Uterus (tissue), 4 donors: ENCODE data around the gene TAMALIN. TPM values are rescaled to one million over a fixed set of nuclear protein-coding genes. Genes with fewer than 3 reads are reported as not detected.

Source experiments
- DNase-seq, 2 donors: peaks; one replicate each; pipeline ENCODE4 v3.0.0-alpha.2; 2019 to 2020
- H3K27ac ChIP-seq, 2 donors: fragments of 200-600 bp; sonication (generic); 1 replicate in 1 of 2; 2 replicates in 1 of 2; pipeline ENCODE4 v1.5.1; 2016 to 2018
- H3K27me3 ChIP-seq, 2 donors: fragments of 200-600 bp; sonication (generic); one replicate each; pipeline ENCODE4 v1.5.1; 2018 to 2019; ENCODE audit warnings: control low read depth in 1 of 2
- H3K36me3 ChIP-seq, 2 donors: fragments of 200-600 bp; sonication (generic); one replicate each; pipeline ENCODE4 v1.5.1; 2019; ENCODE audit warnings: control low read depth in 1 of 2
- H3K4me1 ChIP-seq, 2 donors: fragments of 200-600 bp; sonication (generic); one replicate each; pipeline ENCODE4 v1.5.1; 2018 to 2019; ENCODE audit warnings: control low read depth in 1 of 2
- H3K4me3 ChIP-seq, 2 donors: fragments of 200-600 bp; sonication (generic); 1 replicate in 1 of 2; 2 replicates in 1 of 2; pipeline ENCODE4 v1.5.1; 2018 to 2019; ENCODE audit warnings: mild to moderate bottlenecking in 1 of 2
- H3K9me3 ChIP-seq, 2 donors: fragments of 200-600 bp; sonication (generic); one replicate each; pipeline ENCODE4 v1.5.1; 2019; ENCODE audit warnings: control low read depth in 1 of 2
- POLR2A ChIP-seq, 2 donors: fragments of 450-650 bp; IDR thresholded peaks; one replicate each; pipeline ENCODE4 v1.6.1; 2016; ENCODE audit warnings: antibody characterized with exemption in 2 of 2, mild to moderate bottlenecking in 1 of 2, moderate library complexity in 1 of 2
- intact Hi-C: fragments of 100-400 bp; cut with DNase I; formaldehyde crosslinking; loops from one replicate; pipeline ENCODE4 v1.15.1; 2023; ENCODE audit warnings: low total_unique reads
- total RNA-seq, 4 donors: library from RNA; depleted of rRNA in 3 of 4; stranded (reverse); fragments of >200 nt in 3 of 4; gene quantifications; one replicate each; pipeline versions ENCODE4 v1.1.0 to v1.2.4, GENCODE V29; 2014 to 2023
- TF ChIP-seq, protein P1 (sequence below), 4 experiments: fragments of 200-600 bp in 2 of 4; fragments of 450-650 bp in 2 of 4; sonication (generic) in 2 of 4; IDR thresholded peaks; one replicate each; pipeline ENCODE4 v1.5.1; 2016 to 2019; ENCODE audit warnings: antibody characterized with exemption in 4 of 4, mild to moderate bottlenecking in 2 of 4, moderate library complexity in 1 of 4
- donor health status: DM: yes; HTN: yes; CAD: no.

The TAMALIN gene
- total RNA-seq, 4 donors from 2014 or later = 6.4 to 153 (median 42.1) TPM

DNA sequence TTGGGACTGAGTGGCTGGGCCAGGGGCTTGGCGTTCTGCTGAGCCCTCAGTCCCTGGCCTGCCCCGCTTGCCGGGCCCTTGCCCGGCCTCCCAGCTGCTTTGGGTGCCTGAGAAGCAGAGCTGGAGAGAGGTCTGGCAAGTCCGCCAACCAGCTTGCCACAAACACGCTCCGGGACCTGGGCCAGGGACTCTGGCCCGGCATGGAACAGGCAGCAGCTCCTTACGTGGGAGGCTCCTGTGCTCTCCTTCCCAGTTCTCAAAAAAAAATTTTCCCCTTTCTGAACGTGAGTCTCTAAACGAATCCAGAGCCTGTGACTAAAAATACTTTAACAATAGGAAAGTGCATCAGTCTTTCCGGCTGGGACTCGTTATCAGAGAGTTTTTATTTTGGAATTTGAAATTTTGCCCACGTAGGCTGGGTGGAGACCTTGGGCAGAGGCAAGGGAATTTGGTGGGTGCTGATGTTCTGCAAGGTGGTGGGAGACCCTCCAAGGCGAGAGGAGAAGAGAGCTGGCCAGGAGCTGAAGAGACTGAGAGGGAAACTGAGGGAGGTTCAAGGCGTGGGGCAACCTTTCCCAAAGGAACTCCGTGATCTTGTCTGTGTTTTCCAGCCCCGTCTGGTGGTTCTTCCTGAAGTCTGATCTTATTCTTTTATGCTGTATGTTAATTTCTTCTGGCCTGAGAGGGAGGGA, 37.7 kb downstream of the TAMALIN start:
- Histone ChIP-seq H3K36me3 (no peaks in the 10 kb centered on the region), H3K27me3 (no peaks in the 10 kb centered on the region), H3K27ac (peak overlapping the region; percentile 95 to 99), H3K4me3 (peak overlapping the region; percentile 9), H3K4me1 (peaks cover 15 to 20% of the 10 kb centered on the region in 2 donors), H3K9me3 (no peaks in the 10 kb centered on the region)
- TF ChIP-seq, protein P1, sequence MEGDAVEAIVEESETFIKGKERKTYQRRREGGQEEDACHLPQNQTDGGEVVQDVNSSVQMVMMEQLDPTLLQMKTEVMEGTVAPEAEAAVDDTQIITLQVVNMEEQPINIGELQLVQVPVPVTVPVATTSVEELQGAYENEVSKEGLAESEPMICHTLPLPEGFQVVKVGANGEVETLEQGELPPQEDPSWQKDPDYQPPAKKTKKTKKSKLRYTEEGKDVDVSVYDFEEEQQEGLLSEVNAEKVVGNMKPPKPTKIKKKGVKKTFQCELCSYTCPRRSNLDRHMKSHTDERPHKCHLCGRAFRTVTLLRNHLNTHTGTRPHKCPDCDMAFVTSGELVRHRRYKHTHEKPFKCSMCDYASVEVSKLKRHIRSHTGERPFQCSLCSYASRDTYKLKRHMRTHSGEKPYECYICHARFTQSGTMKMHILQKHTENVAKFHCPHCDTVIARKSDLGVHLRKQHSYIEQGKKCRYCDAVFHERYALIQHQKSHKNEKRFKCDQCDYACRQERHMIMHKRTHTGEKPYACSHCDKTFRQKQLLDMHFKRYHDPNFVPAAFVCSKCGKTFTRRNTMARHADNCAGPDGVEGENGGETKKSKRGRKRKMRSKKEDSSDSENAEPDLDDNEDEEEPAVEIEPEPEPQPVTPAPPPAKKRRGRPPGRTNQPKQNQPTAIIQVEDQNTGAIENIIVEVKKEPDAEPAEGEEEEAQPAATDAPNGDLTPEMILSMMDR (IDR thresholded peaks at IDR 0.05) = peak in 1 of 4 experiments; percentile 9
- peak; percentile 47 to 61 for TF ChIP-seq POLR2A (IDR thresholded peaks at IDR 0.05)
- peak; percentile 93 for DNase-seq
- intact Hi-C loops = no loop called here

DNA sequence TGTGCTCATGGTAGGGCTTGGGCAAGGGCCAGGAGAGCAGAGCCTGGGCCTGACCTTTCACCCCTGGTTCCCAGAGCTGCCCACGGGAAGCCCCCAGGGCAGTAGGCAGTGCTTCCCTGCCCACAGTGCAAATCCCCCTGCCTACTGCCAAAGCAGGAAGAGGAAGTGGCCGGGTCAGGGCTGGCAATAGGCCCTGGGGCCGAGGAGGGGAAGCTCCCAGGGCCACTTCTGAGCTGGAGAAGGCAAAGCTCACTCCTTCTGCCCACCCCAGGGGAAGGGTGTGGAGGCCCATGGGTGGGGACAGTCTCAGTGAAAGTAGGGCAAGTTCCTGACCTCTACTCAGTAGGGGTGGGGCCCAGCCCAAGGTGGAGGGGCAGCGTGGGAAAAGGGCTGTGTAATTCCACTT, 39.1 kb downstream of the TAMALIN start:
- intact Hi-C loops = no loop called here
- Histone ChIP-seq H3K27me3 (no peaks in the 10 kb centered on the region), H3K4me1 (peaks cover 15 to 20% of the 10 kb centered on the region in 2 donors), H3K27ac (peak overlapping the region; percentile 95 to 99), H3K9me3 (no peaks in the 10 kb centered on the region), H3K36me3 (no peaks in the 10 kb centered on the region), H3K4me3 (no peak overlapping the region)
- peak in 1 of 2 donors; percentile 36 for DNase-seq
- TF ChIP-seq, protein P1 (IDR thresholded peaks at IDR 0.05) = no peak
- TF ChIP-seq POLR2A (IDR thresholded peaks at IDR 0.05) = peak in 1 of 2 donors; percentile 2

GRCh38 chr12:52046859-52047258, 40.1 kb downstream of the TAMALIN start:
- TF ChIP-seq, protein P1 (IDR thresholded peaks at IDR 0.05) = no peak
- TF ChIP-seq POLR2A (IDR thresholded peaks at IDR 0.05) = no peak

DNA sequence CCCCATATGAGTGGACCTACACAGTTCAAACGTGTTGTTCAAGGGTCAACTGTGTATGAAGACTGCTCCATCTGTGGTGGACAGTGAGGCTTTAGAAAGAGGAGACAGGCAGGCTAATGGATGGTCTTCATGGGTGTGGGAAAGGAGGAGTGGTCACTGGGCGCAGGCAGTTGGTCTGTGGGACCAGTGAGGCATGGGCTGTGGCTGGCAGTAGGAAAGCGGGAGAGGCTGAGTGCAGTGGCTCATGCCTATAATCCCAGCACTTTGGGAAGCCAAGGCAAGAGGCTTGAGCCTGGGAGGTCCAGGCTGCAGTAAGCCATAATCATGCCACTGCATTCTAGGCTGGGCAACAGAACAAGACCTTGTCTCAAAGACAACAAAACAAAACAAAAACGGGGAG, 42.5 kb downstream of the TAMALIN start:
- H3K4me1 ChIP-seq = peaks cover 15 to 20% of the 10 kb centered on the region in 2 donors
- intact Hi-C loops = no loop called here
- no peaks in the 10 kb centered on the region for H3K9me3 ChIP-seq
- no peak overlapping the region for H3K4me3 ChIP-seq
- peak overlapping the region in 1 of 2 donors; percentile 98 for H3K27ac ChIP-seq
- H3K36me3 ChIP-seq = no peaks in the 10 kb centered on the region
- no peaks in the 10 kb centered on the region for H3K27me3 ChIP-seq
- TF ChIP-seq, protein P1 (IDR thresholded peaks at IDR 0.05) = no peak
- no peak for DNase-seq

More at GRCh38 chr12:52046859-52047258, 40.1 kb downstream of the TAMALIN start:
- Histone ChIP-seq H3K4me3 (no peak overlapping the region), H3K27me3 (no peaks in the 10 kb centered on the region), H3K9me3 (no peaks in the 10 kb centered on the region), H3K27ac (peak overlapping the region; percentile 95 to 99), H3K36me3 (no peaks in the 10 kb centered on the region), H3K4me1 (peaks cover 15 to 20% of the 10 kb centered on the region in 2 donors)
- DNase-seq = no peak
- intact Hi-C loops = no loop called here

DNA sequence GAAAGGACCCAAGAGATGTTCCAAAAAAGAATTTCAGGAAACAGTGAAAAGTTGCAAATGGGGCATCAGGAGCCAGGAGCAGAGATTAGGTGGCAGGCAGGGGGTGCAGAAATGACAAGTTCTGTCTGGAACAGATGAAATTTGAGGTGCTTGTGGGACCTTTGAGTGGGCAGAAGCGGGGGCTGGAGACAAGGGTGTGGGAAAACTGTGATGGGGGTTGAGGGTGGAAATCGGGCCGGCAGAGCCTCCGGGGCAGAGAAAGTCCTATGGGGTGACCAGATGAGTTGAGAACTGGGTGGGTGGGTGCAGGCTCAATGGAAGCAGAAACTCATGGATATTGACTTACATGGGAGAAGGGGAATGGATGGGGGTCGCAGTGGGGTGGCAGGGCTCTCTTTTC, 42.9 kb downstream of the TAMALIN start:
- no peak for TF ChIP-seq POLR2A (IDR thresholded peaks at IDR 0.05)
- TF ChIP-seq, protein P1 (IDR thresholded peaks at IDR 0.05) = no peak
- Histone ChIP-seq H3K36me3 (no peaks in the 10 kb centered on the region), H3K4me1 (peaks cover 12 to 20% of the 10 kb centered on the region in 2 donors), H3K9me3 (no peaks in the 10 kb centered on the region), H3K4me3 (no peak overlapping the region), H3K27ac (peak overlapping the region; percentile 98 to 99), H3K27me3 (no peaks in the 10 kb centered on the region)
- DNase-seq = no peak
- intact Hi-C loops = no loop called here
